GM21367 (cell line): ENCODE data around the gene ACTR3.

Experiments used
- ATAC-seq: cut with Tn5 transposase; IDR thresholded peaks from one replicate; pipeline ENCODE4 v1.9.1; 2021; ENCODE audit not compliant: unreplicated experiment

ACTR3 gene

DNA sequence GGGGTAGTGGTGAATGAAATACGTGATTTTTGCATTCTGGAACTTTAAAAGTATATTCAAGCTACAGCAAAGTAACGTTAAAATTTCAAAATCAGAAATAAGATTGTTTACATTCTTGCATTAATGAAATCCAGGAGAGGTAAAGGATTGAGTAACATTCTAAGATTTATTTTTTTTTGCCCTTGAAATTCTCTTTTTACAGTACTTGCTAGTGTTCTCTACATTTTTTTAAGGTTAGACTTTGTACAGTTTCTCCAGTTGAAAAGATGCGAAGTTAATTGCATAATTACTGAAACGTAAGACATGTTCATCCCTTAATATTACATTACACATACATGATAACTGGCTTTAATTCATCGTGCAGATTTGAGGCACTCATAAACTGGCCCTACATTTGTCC lies 74.5 kb downstream of the ACTR3 start:
- ATAC-seq: no peak

DNA sequence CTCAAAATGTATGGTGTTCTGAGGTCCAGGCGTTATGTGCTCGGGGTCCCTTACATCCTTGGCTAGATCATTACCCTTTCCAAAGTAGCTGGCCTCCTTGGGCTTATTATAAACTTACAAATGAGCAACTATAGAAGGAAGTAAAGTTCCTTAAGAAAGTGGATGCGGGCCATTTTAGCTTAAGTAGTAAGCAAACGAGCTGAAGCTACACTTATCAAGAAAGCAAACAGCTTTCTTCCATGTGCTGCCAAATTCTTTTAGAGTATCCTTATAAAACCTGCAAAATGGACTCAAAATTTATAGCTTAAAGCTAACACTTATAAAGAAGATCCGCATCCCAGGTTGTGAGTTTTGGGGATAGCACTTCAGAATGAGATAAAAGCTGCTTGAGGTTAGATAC lies 75.3 kb downstream of the ACTR3 start:
- ATAC-seq: no peak

DNA sequence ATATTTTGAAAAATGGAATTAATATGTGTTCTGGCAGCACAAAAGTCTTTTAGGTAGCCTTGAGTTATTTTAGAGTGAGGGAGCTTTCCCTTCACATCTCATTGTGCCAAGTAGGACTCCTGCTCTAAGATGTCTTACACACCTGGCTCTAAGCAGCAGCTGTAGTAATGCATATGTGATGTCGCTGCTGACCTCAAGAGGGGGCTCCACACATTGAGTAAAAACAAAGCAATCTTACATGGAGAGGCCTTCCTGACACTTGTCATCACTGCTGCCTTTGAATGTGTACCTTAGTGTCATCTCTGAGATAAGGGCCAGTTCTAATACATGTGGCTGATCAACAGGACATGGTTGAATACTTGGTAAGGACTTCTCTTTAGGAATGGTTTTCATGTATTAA lies 75.8 kb downstream of the ACTR3 start:
- peak; percentile 87 for ATAC-seq

DNA sequence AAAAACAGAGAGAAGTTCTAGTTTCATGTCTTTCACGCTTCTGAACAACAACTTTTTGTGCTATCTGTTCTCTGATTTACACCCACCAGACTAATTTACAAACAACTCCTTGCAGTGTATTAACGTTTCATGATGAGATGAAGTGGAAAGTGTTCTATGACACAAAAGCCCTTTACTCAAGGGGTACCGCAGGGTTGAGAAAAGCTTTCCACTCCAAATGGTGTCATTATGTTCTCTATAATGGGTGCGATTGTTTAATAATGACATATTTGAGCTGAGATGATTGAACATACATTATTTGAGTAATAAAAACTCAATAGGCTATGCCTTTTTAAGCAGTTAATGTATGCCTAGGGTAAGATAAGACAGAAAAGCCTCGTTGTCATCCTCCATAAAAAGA lies 76.3 kb downstream of the ACTR3 start:
- no peak for ATAC-seq

DNA sequence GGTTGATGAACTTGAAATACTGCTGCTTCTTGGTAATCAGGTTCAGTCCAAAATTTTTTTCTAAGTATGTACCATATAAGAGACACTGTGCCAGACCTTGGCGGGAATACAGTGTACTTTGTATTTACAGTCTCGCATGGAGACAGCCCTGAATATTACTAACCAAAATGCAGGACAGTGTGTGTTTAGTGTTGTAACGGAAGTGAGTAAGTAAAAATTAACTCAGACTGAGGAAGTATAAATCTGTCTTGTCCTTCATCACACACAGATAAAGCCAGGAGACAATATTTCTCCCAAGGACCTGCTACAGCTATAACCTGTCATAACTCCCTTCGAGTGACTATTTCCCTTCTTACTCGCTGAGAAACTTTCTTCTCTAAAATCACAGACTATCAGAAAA lies 76.9 kb downstream of the ACTR3 start:
- no peak for ATAC-seq

DNA sequence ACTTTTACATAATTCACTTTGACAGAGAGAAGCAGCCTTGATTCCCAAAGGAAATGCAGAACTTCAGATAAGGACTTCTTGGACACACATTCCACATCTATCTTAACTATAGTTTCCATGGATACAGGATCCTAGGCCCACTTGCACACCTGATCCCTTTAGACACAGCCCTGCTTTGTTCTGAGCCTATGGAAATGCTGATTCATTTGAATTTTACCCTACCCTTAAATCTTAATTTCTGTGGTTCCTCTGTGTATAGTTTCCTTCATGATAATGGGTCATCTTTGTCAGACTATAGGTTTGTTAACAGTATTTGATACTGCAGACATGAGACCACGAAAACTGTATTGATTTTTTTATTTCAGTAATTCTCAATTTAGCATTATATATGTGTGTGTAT lies 77.4 kb downstream of the ACTR3 start:
- no peak for ATAC-seq

DNA sequence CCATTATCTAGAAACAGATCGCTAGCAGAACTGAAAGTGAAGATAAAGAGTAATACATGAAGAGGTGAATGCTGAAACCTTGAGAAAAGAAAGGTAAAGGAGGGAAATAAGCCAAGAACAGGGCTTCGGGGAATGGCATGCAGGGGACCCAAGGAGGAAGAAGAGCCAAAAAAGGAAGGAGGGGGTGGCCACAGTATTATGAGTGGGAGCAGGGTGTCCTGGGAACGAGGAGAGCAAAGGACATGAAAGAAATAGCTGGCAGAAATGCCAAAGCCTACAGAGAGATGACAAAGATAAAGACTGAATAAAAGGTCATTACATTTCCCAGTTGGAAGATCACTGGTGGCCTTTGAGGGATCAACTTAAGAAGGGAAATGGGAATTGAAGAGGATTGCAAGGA lies 82.9 kb downstream of the ACTR3 start:
- no peak for ATAC-seq

DNA sequence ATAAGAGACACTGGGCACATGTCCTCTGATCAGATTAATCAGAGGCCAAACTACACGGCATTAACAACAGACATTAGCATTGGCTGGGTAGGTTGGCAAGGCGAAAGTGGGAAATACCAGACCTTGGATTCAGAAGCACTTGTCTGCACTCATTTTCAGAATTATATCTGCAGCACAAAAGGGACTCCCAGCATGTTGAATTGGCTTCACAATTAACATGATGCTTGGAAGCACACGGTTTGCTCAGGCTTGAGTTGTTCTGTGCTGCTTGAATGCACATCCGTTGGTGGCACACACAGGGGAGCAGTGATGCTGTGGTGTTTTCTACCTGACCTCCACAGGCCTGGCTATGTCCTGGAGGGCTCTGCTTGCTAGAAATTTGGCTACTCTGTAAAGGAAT lies 83.9 kb downstream of the ACTR3 start:
- ATAC-seq: no peak

DNA sequence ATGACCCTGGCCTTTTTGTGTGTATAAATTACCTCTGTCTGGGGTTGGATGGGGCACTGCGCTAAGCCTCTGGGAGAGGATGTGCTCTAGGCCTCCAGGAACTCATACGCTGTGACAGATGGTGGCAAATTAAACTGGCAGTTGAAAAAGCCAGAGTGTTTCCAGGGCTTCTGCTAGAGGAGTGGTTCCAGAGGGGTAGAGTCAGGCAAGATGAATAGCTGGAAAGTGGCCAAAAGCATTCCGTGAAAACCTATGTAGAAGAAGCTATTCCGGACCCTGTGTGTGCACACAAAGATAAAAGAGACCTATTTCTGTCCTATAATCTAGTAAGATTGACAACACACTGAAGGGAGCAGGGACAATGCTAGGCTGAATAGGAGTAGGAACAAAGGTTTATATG lies 84.8 kb downstream of the ACTR3 start:
- ATAC-seq: no peak

DNA sequence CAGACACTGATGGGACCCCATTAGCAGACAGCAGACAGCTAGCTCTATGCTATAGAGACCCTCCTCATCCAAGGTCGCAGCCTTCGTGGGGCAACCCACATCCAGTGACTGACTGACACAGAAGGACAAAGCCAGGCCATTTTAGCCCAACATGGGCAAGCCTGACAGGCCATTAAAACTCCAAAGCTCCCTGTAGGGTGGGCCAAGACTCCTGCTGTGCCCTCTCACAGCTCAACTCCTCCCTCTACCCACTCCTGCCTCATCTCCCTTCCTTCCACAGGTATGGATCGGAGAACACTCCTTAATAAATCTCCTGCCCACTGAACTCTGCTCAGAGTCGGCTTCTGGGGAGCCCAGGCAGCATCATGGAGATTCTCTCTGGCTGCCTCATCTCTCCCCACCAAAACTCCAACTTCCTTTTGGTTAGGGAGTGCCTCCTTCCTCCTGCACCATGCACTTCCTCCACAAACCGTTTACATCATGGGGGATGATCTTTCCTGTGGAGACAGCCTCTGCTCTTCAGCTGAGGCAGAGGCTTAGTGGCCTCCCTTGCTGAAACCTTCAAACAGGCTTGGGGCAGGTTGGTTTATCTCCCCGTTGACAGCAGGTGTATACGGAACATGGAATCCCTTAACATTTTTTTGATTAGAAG lies 86.5 kb downstream of the ACTR3 start:
- no peak for ATAC-seq

DNA sequence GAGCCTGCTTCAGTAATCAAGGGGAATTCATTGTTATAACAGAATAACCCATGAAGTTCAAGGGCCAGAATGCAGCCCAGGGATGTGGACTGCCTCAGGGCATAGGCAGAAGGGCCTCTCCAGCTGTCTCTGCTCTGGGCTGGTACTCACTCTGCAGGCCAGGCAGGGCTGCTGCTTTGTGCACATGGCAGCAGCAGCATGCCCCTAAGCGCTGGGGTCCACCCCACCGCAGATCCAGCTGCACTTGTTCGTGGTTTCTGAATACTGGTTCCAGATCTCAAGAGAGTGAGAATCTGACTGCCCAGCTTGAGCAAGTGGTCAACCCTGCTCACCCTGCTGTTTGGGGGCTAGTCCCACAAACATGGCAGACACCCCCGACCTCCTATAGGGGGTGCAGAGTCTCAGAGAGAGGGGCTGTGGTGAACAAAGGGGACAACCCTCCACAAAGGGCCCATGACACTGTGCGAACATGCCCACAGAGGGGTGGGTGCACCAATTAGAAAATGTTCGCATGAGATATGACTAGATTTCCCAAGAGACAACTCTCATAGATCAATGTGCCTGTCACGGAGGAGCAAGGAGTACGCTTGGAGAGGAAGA lies 87.3 kb downstream of the ACTR3 start:
- no peak for ATAC-seq

DNA sequence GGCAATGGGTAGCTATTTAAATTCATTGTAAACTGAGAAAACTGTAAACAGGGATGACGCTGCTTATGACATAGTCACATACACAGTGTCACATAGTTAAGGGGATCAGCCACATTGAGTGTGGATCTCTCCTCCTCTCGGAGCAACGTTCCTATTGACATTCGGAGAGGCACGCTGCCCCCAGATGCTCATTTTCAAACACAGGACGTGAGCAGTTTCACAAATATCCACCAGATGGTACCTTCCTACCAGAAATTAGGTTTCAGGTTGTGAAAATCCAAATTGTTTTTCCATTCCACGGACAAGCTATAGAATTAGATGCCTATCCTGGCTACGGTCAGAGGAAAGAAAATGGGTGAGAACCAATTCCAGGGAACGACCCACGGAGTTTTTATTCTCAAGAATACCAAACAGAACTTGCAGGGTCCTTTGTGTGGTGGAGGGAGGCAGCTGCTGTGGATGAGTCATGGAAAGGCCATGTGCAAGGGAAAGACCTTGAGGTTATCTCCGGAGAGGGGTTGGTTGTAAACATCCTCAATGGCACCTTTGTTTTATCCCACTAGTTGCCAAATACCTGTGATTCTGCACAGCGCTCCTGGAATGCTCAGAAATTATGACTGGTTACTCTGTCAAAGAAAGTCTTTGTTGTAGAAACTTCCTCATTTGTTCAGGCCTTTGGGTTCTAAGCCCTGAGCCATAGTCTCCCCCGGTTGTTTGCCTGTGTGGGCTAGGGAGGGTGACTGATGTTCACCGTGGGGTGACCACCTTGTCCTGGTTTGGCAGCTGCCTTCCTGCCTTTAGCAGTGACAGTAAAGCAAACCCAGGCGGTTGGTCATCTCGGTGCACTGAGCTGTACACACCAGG lies 88.0 kb downstream of the ACTR3 start:
- ATAC-seq: no peak

DNA sequence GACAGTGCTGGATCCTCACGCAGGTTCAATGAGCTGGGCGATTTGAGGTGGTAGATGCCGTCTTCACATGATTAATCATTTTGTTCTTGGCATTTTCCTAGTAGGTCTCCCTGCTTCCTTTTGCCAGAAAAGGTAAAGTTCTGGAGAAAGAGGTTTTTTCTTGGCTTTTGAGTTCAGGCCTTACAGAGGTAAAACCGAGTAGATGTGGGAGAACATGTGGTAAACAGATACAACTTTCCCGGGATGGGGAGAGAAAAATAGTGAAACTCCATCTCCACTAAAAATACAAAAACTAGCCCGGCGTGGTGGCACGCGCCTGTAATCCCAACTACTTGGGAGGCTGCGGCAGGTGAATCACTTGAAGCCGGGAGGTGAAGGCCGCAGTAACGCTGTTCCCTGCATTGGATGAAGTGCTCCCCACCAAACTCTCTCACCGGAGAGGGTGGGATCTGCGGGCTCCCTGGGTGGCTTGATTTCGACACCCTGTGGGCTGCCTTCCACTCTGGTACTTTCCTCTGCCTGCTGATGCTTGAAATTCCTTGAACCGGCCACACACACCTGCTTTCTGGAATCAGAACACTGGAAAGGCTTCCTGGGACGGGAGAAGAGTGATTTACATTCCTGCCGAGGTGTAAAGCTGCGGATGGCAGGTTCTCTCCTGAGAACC lies 88.8 kb downstream of the ACTR3 start:
- ATAC-seq: no peak

DNA sequence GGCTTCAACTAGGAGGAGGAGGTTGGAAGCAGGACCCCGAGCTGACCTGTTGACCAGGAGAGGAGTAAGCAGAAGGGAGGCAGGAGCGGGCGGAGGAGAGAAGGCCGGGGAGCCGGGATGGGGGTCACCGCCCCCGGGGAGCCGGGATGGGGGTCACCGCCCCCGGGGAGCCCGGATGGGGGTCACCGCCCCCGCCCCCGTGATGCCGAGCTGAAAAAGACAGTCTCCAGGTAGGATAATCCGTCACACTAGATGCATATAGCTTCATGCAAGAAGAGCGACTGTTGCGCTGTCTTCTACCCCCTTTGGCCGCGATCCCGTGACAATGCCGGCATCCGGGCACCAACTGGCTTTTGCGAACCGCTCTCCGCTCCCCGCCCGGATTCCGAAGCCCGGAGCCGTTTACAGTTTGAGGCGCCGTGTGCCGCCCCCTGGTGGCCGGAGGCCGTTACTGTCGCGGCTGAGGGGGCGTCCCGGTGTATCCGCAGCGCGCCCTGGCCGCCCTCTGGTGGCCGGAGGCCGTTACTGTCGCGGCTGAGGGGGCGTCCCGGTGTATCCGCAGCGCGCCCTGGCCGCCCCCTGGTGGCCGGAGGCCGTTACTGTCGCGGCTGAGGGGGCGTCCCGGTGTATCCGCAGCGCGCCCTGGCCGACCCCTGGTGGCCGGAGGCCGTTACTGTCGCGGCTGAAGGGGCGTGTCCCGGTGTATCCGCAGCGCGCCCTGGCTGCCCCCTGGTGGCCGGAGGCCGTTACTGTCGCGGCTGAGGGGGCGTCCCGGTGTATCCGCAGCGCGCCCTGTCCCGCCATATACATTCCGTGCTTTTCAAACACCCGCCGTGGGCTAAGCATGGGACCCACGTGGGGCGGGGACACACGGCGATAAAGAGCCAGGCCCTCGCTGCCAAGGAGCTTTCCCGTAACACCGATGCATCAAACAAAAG lies 89.6 kb downstream of the ACTR3 start:
- no peak for ATAC-seq

DNA sequence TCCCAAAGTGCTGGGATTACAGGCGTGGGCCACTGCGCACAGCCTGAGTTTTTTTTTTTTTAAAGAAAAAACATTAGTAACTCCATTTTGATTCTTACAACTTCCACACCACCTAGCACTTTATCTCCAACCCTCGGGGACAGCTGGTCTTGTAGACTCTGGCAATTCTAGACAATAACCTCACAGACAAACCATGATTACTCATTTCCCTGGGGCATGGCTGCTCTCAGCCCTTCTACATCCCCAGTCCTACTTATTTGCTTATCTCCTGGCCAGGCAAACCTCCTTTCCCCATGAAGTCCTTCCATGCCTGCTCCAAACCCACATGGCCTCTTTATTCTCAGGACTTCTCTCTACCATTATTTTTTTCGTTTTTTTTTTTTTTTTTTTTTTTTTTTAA lies 91.1 kb downstream of the ACTR3 start:
- no peak for ATAC-seq

DNA sequence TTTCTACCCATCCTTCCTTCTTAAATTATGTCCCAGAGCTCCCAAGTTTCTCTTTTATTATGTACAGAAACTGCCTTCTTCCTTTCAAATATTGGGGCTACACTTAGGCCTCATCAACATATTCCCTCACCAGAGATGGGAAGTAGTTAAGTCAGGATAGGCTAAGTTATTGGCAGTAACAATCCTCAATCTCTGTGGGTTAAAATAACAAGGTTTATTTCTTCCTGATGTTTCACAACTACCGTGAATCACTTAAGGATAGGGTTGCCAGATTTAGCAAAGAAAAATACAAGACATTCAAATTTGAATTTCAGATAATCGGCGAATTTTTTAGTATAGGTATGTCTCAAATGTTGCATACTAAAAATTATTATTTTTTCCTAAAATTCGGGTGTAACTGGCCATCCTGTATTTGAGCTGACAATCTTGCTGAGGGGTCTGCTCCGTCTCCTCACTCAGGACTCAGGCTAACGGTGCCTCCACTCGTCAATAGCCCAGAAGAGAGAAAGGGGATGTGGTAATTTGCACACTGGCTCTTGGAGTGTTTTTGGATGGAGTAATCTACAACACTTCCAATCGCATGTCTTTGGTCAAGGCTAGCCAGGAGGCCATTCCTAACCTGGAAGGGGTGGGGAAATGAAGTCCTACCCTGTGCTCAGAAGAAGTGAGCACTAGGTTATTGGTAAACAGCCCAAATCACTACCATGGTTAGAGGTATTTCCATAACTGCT lies 91.7 kb downstream of the ACTR3 start:
- ATAC-seq: no peak

DNA sequence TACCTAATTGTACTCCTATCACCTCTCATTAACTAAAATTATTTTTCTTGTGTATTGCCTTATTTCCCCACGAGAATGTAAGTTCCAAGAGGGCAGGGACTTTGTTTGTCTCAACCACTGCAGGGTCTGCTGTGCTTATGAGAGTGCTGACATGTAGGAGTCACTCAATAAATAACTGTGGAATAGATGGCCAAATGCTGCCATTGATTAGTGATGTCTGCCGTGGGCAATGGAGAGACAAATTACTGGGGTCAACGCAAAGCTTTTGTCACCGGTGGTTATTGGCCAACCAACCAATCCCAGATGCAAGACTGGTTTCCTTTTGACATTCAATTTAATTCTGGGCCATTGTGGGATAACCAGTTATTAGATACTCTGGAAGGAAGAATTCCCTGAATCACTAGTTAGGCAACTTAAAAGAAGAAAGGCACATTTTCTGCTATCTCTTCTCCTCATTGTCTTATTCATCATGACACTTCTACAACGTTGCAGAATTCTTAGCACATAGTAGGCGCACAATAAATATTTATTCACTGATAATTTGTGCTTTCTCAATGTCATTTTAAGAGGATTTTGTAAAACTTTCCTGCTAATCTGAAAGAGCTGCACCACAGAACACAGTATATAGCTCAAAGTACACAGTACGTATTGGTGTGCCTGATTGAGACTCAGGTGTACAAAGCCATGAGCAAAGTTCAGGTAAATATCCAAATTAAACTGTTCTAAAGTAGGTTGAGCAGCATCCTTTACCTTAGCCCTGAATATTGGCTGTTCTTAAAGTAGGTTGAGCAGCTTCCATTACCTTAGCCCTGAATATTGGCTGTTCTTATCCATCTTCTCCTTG lies 95.9 kb downstream of the ACTR3 start:
- ATAC-seq: no peak

DNA sequence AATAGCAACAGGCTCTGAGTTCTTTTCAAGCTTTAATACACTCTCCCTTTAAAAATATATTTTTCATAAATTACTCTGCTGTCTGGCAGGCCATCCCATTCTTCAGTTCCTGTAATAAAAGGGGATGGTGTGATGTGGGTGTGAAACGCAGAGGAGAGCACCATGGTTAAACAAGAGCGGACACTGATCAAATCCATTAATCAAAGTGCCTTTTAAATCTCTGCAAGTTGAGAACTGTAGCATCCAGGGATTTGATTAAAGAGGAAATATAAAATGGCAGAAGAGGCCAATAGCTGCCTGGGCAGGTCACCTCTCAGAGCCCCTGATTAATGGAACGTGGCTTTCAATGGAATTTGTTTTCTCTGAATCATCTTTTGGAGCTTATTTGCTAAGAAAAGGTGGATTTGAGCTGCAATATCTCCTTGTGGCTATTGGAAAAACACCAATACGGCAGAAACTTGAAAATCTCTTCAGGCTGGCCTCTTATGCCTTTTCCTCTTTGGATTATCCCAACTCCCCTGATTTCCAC lies 96.9 kb downstream of the ACTR3 start:
- no peak for ATAC-seq

DNA sequence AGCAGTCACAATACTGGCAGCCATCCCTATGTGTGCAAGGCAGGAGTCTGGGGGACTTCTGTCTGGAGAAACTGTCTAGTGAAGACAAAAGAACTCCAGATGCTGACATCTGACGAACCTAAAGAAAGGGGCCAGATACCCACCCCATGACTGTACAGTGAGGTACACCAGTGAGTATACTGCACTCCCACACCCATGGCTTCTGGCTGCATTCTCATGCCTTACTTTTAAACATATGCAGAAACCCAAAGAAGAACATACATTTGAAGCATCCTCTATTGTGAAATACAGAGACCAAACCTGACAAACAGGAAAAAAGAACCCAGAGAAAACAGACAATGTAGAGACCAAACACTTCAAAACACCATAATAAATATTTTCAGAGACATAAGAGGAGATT lies 102.2 kb downstream of the ACTR3 start:
- ATAC-seq: no peak
